ENCODE data around the gene PRR18.

Gene PRR18

DNA sequence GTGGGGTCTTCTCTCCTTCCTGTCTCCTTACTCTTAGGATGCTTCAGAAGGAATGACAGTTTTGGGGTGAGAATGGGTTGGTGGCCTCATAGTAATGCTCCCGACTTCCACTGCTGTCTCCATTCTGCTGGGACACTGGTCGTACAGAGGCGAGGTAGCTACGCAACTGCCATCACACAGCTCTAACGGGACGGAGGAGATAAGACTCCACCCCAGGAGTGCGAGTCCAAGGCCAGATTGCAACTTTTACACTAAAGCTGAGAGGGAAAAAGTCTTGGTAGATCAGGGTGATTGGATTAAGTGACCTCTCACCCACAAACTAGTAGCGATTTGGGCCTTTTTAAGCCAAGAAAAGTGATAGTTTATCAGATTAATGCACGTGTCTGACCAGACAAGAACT lies 1.8 kb upstream of the PRR18 start:
- intact Hi-C loops (cut with DNase I), result no loop called here

DNA sequence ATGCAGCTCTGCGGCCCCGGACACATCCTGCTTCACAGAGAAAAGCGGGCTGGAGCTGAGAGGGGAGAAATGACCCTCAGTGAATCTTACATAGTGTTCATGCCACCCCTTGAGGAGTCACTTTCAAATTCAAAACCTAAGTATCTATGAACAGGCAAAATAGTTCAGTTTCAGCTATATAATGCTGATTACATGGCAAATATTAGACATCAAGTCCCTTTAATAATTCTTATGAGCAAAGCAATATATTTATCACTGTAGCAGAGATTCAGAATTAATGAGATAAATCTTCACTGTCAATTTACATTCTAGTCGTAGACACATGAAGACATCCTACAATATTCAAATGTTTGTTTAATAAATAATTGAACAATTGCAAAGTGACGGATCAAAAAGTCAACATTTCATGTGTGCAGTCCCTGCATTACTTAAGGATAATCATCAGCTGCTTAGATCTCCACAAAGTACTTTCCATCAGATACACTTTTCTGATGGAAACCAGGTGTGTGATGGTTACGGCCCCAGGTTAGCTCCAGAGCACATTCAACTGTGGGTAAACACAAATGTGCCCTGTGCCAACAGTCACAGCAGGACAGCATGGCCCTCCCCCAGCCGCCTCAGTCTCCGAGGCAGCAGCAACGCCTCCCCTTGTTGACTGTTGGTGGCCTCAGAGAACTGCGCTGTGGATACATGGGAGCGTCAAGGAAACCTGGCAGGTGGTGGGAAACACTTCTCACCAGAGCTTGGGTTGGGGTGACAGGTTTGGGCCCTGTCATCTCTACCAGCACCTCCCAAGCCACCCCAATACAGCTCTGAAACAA lies 787 bp upstream of the PRR18 start:
- peak in 33 of 42 donors; percentile 45 to 83 (median 62) for DNase-seq
- intact Hi-C loops (cut with DNase I), result no loop called here

More for the DNA sequence above, 1.8 kb upstream of the PRR18 start:
- DNase-seq, result peak in 1 of 42 donors; percentile 14

DNA sequence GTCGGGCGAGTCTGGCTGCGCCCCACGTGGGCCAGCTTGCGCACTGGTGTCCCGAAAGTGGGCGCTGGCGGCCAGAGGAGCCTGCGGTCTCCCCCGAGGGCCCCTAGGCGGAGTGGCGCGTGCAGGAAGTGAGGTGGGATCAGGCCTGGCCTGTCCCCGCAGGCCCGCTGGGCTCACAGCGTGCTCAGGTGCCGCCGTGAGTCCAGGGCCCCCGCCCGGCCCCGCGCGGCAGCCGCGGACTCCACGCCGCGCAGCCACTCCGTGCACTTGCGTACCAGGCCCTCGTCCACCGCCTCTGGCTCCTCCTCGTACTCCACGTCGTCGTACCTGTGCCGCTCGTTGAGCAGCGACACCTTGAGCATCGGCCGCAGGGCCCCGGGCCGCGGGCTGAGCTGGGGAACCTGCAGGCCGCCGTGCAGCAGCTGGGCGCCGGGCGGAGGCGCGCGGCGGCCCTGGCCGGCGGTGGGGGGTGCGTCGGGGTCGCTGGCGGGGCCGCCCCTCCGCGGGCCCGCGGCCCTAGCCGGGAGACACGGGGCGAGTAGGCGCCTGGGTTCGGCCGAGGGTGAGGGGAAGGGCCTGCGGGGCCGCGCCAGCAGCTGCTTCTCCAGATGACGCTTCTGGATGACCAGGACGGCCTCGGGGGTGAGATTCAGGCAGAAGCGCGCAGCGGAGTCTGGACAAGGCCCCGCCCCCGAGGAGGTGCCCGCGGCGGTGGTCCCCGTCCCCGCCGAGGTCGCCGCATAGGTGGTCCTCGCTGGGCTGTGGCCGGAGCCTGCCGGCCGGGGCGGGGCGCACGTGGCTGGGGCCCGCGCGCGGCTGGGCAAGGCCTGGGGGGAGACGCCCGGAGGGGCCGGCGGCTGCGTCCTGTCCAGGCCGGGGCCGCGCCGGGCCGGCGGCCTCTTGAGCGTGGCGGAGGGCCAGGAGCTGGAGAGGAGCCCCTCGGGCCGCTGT lies 835 bp downstream of the PRR18 start:
- DNase-seq, result peak in 25 of 42 donors; percentile 21 to 75 (median 53)
- intact Hi-C loops (cut with DNase I), result no loop called here

DNA sequence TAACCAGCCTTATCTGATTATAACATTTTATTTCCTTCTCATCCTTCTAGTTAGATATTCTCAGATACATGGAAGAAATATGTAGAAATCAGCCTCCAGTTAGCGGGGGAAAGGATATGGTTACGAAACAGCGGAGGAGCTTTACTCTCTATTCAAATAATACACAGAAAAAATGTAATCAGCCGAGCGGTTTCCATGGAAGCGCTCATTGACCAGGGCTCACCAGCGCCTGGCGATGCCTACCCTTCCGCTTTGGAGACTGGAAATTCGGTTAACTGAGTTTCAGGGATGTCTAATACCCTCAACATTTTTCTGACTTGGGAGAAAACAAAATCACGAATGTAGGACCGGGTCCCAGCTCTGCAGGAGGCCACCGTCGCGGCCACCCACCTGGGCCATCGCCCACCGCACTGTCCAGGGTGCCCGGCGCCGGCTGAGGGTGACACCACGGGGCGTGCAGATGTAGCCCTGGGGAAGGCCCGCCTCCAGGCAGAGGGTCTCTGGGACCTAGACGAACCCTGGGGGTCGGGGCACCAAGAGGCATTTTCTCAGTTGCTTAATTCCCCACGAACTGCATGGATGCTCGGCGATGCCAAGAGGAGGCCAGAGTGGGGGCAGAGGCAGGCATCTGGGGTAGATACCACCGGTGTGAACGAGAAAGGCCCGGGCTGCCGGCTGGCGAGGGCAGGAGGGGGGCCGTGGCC lies 1.7 kb downstream of the PRR18 start:
- intact Hi-C loops (cut with DNase I), result no loop called here

DNA sequence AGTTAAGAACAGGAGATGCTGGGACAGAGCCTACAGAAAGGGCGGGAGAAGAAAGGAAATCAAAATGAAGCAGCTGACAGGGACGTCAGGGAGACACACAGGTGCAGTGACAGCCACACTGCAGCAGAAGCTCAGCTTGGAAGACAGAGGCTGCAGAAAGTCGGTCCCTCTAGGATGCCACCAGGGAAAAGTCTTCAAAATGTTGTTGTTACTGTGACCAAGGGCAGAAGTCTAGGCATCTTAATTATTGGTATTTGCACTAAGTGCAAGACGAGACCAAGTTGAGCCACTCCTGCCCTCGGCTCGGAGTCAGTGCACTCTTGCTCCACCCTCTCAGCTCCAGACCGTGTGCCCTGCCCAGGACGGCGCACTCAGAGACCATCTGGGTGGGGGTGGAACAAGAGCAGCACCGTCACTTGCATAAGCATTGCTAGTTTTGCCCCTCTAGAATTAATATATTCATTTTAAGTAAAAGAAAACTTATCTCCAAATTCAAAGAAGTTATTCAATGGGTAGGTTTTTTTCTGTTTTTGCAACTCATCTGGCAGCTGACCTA lies 2.6 kb downstream of the PRR18 start:
- intact Hi-C loops (cut with DNase I), result no loop called here
- DNase-seq, result peak in 26 of 42 donors; percentile 34 to 79 (median 59)

More for the DNA sequence above, 1.7 kb downstream of the PRR18 start:
- peak in 8 of 42 donors; percentile 18 to 68 (median 46) for DNase-seq

DNA sequence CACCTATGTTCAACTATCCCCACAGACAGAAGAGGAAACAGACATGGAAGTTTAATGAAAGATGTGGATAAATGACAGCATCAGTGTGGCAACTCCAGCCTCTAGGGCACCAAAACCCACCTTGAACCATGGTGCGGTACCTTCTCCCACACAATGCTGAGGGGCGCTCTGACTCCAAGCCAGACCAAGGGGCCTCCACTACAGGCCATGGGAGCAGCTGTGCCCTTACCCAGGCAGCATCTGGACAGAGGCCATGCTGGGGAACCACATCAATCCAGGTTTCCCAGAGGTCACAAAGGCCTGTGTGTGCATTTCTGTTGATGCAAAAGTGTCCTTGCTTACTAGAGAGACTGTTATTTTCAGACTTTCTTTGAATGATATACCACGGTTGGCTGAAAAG lies 4.1 kb downstream of the PRR18 start:
- intact Hi-C loops (cut with DNase I), result no loop called here
- peak in 7 of 42 donors; percentile 32 to 62 (median 36) for DNase-seq

DNA sequence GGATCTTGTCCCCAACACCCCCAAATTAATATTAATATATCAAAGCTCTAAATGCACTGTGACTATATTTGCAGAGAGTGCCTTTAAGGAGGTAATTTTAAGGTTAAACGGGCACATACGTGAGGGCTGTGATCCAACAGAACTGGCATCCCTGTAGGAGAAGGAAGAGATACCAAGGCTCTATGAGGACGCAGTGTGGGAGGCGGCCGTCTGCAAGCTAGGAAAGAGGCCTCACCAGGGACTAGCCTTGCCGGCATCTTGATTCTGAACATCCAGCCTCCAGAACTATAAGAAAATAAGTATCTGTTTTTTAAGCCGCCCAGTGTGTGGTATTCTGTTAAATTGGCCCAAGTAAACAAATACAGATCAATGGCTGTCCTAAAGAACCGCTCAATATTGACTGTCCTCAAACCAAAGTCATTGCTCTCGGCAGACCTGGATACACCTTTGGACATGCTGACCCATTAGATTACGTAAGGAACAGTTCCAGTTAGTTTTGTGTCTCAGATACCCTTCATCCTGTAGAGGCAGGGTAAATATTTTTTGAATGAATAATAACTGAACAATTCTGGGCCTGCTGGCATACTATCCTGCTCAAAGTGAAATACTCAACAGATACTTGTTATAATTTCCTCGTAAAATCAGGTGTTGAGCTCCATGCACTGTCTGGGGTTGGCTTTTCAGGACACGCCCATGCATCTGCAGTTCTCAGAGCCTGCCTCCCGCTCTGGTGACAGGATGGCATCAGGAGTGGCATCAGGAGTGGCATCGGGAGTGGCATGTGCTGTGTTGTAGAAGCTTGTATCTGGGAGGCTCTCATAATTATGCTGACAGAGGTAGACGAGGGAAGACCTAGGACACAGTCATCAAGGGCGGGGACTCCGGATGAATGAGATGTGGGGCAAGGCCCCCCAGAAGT lies 6.3 kb downstream of the PRR18 start:
- peak in 2 of 42 donors; percentile 19 to 47 for DNase-seq
- intact Hi-C loops (cut with DNase I), result no loop called here

DNA sequence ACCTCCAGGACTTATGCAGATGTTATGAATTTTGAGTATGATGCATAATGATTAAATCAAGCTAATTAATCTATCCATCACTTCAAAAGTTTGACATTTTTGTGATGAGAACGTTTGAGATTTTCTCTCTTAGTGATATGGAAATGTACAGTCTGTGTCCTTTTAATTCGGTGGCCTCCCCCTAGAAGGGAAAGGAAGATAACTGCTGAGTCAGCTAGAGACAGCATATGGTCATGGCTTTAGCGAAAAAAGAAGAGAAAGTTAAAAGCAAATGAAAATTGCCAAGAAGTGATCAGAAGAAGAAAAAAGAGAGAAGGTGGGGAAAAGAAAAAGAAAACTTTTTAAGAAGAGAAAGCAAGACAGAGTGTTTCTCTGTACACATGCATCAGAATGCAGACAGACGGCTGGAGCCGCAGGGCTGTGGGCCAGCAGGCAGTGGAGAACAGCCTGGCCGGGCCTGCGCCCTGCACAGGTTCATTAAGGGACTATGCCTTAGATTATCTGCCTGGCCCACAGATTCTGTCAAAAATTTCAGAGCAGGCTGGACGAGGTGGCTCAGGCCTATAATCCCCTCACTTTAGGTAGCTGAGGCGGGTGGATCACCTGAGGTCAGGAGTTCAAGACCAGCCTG lies 7.7 kb downstream of the PRR18 start:
- intact Hi-C loops (cut with DNase I), result no loop called here
- DNase-seq, result peak in 5 of 42 donors; percentile 36 to 64 (median 47)

DNA sequence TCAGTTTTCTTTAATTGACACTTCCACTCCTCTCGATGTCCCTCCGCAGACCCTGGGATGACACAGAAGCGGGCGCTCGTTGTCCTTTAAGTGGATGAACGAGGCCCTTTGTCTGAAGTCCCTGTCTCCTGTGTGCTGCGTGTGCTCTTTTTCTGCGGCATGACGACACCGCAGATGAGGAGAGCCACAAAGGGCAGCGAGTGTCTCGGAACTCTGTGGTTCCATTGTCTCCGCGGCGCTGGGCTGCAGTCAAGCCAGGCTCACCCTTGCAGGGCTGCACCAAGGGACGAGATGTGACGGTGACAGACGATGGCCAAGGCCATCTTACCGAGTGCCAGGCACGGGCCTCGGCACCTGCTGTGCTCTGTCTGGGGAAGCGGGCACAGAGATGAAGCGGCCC lies 10.6 kb downstream of the PRR18 start:
- intact Hi-C loops (cut with DNase I), result no loop called here
- peak; percentile 75 to 95 (median 90) for DNase-seq

DNA sequence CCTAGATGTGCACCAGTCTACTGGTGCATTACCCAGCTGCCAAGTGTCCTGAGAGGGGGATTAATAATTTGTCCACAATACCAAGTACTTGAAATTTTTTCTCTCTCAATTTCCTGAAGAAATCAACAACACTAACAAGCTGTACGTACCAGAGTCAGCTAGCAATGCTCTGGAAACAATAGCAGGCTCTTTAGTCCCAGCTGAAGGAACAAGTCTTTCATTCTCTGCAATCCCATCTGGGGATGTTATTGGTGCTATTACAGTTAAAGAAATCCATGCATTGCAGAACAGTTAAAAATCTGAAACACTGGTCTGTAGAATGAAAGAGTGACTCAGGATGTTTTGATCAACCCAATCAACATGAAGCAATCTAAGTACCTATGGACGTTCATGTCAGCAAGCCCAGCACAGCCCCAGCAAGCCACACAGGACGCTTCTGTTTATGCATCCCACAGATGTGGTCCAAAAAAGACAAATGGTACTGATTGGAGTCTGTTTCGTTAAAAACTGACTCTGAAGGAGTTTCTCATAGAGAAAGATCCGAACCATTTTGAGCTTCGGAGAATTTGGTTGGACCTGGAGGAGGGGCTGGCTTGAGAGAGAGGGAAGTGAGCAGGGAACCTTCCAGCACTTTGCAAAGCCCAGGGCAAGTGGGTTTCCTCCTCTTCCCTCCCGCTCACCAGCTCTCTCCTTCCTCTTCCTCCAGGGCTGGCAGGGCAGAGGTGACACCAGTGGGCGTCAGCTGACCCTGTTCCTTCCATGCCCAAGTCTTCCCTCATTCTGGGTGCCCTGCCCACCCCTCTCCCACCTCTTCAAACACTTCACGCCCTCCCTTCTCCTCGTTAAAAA lies 11.9 kb downstream of the PRR18 start:
- peak in 10 of 42 donors; percentile 17 to 76 (median 58) for DNase-seq
- intact Hi-C loops (cut with DNase I), result no loop called here

DNA sequence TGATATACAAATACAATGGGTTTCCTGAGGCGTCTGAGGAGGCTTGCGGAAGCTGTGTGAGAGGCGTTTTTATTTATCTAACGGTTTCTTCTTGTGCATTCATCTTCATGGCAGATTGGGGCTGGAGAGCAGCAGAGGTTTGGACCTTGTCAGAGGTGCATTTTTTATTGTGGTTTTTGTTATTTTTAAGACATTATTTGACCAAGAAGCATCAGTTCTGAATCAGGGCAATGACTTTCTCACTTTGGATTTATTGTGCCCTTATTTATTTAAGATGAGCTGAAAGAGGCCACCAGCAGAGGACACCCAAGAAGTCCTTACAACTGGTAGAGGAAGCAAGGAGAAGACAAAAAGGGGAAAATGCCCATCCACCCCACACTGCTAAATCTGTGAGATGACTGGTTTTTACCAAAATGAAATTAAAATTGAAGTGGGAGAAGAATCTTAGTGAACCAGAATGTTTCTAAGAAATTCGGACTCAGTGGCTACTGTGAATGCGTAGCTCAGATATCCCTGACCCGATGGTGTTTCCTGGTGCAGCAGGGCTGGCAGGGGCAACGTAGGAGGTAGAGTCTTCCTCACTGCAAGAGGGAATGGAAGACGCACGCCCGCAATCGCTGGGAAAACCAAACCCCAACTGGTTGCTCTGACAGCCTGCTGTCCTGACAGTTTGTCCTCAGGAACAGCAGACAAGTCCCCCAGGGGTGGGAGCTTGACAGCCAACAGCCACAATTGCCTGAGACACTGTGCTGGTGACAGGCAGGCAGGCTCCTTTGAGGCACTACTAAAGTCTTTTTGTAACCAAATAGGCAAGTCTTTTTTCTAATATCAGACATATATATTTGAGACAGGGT lies 14.2 kb downstream of the PRR18 start:
- DNase-seq, result peak in 3 of 42 donors; percentile 23 to 73 (median 47)
- intact Hi-C loops (cut with DNase I), result no loop called here

DNA sequence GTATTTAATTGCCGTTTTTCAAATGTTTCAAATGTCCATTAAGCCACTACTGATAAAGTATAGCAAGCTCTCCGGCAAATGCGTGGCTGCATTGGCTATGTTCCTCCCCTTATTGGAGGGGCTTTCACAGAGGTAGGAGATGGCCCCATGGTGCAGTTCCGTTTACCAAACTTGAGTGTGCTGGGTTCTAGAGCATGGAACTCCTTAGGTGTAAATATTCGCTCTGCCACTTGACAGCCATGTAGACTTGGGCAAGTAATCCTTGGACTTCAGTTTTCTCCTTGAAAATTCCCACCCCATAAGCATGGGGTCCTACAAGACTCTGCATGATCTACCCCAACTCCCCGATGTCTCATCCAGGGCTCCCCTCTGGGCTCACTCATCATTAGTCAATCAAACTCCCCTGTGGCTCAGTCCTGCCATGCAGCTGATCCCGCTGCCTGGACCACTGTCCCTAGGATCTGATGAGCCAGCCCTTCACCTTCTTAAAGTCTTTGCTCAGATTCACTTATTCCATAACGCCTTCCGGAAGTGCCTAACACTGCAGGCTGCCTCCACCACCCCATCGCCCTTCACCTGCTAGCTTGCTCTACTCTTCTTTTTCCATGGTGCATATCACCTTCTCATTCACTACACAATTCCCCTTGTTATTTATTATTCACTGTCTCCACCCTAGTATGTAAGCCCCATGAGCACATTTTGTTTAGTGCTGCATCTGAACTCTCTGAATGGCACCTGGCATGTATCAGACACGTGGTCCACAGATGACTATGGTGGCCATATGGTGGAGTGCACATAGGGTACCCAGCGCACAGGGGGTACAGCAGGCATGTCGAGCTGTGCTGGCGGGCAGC lies 18.8 kb downstream of the PRR18 start:
- peak in 1 of 42 donors; percentile 27 for DNase-seq
- intact Hi-C loops (cut with DNase I), result no loop called here

DNA sequence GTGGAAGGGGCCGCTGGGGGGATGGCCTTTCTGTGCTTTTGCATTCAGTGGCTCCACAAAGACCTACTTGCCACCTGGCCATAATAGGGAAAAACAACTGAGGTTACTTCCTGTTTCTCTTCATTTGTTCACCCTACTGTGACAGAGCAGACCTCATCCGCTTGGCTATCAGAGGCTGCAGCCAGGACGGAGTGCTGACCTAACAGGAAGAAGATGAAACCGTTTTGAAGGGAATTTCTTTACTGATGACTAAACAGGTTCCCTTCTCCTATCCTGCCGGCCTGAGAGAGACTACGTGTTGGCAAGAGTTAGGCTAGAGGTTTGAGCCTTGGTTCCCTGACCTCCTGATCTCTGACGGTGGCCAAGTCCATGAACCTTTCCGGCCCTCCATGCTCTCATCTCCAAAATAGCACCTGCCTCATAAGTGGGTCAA lies 21.3 kb downstream of the PRR18 start:
- peak in 1 of 42 donors; percentile 35 for DNase-seq
- intact Hi-C loops (cut with DNase I), result no loop called here

DNA sequence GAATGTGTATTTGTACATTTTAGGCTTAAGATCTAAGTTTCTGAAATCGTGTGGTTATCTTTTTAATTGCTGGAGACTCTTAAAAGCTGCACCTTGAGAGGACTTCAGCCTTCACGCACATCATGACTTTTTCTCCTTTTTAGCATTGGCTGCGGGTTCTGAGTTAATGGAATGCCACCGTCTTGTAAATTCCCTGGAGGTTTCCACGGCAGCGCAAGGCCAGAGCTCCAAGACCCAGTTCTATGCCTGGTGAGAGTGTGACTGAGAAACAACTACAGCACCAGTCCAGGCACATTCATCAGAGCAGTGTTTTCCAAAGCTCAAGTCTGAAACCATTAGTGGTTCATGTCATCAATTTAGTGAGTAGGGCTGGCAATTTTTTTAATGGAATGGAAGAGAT lies 23.0 kb downstream of the PRR18 start:
- intact Hi-C loops (cut with DNase I), result no loop called here
- DNase-seq, result peak in 2 of 42 donors; percentile 36 to 39

Data from head of caudate nucleus (tissue), 42 donors.